Spleen (tissue), 11 donors: ENCODE measurements around the gene PLXNB1. TPM values are rescaled to one million over a fixed set of nuclear protein-coding genes. Genes with fewer than 3 reads are reported as not detected.

Source experiments
- DNase-seq: peaks from one replicate; pipeline ENCODE4 v3.0.0-alpha.2; 2020
- H3K27ac ChIP-seq, 8 donors: fragments of 200-600 bp; sonication (generic) in 7 of 8; 1 replicate in 4 of 8; 2 replicates in 4 of 8; pipeline versions ENCODE4 v1.5.0 to v1.8.0; 2016 to 2021; ENCODE audit warnings: inconsistent platforms in 4 of 8, mild to moderate bottlenecking in 4 of 8, moderate library complexity in 1 of 8
- H3K27me3 ChIP-seq, 7 donors: fragments of 200-600 bp; sonication (generic) in 6 of 7; replicated peaks in 1 of 7; 1 replicate in 4 of 7; 2 replicates in 3 of 7; pipeline versions ENCODE4 v1.5.0 to v1.8.0; 2016 to 2021; ENCODE audit warnings: inconsistent platforms in 3 of 7, mild to moderate bottlenecking in 1 of 7
- H3K36me3 ChIP-seq, 6 donors: fragments of 200-600 bp; sonication (generic) in 5 of 6; 1 replicate in 4 of 6; 2 replicates in 2 of 6; pipeline versions ENCODE4 v1.5.0 to v1.8.0; 2016 to 2021; ENCODE audit warnings: inconsistent platforms in 2 of 6
- H3K4me1 ChIP-seq, 6 donors: fragments of 200-600 bp; sonication (generic) in 5 of 6; 1 replicate in 3 of 6; 2 replicates in 3 of 6; pipeline versions ENCODE4 v1.5.0 to v1.8.0; 2016 to 2021; ENCODE audit warnings: inconsistent platforms in 3 of 6
- H3K4me3 ChIP-seq, 8 donors: fragments of 200-600 bp; sonication (generic) in 7 of 8; 1 replicate in 4 of 8; 2 replicates in 4 of 8; pipeline versions ENCODE4 v1.5.0 to v1.8.0; 2016 to 2021; ENCODE audit warnings: inconsistent platforms in 4 of 8, mild to moderate bottlenecking in 4 of 8, moderate library complexity in 2 of 8
- H3K9me3 ChIP-seq, 8 donors: fragments of 200-600 bp; sonication (generic) in 7 of 8; 1 replicate in 4 of 8; 2 replicates in 4 of 8; pipeline versions ENCODE4 v1.5.0 to v1.8.0; 2016 to 2021; ENCODE audit warnings: inconsistent platforms in 4 of 8
- POLR2A ChIP-seq, 3 donors: fragments of 450-650 bp; IDR thresholded peaks; one replicate each; pipeline ENCODE4 v1.5.1; 2017; ENCODE audit warnings: antibody characterized with exemption in 3 of 3, mild to moderate bottlenecking in 1 of 3
- POLR2AphosphoS5 ChIP-seq, 3 donors: sonication (generic); formaldehyde crosslinking; IDR thresholded peaks; one replicate each; pipeline ENCODE4 v1.5.1; 2017; ENCODE audit warnings: antibody characterized with exemption in 3 of 3
- WGBS, 5 donors: extraction: QIAGEN DNeasy Blood & Tissue Kit in 3 of 5; methylation state at CpG; one replicate each; pipeline versions ENCODE4 v1.1.5 to v1.1.7; 2013 to 2018; 5-methylcytosine and 5-hydroxymethylcytosine counted together
- intact Hi-C: fragments of 100-400 bp; cut with DNase I; formaldehyde crosslinking; loops from one replicate; pipeline ENCODE4 v1.15.0; 2023; ENCODE audit warnings: low total_unique reads
- polyA plus RNA-seq, 3 donors: library from polyadenylated mRNA; stranded (reverse); fragments of 200-250 nt; gene quantifications; one replicate each; pipeline ENCODE4 v1.2.1, GENCODE V29; 2013
- total RNA-seq, 7 donors: library from RNA; depleted of rRNA in 3 of 7; stranded (reverse); fragments of >200 nt in 3 of 7; fragmentation: NEBNext Ultra II Directional in 4 of 7; extraction: Animal tissue kit (Norgen Biotek cat#: 25700) in 4 of 7; gene quantifications; one replicate each; pipeline versions ENCODE4 v1.1.0 to v1.2.1, GENCODE V29; 2016 to 2021
- TF ChIP-seq, protein P1 (sequence below), 11 experiments: fragments of 200-600 bp in 7 of 11; fragments of 450-650 bp in 4 of 11; sonication (generic) in 4 of 11; IDR thresholded peaks in 8 of 11; conservative IDR thresholded peaks in 3 of 11; 1 replicate in 7 of 11; 2 replicates in 4 of 11; pipeline versions ENCODE4 v1.4.0 to v1.8.0; 2016 to 2021; ENCODE audit warnings: antibody characterized with exemption in 11 of 11, inconsistent platforms in 4 of 11, mild to moderate bottlenecking in 1 of 11
- donor health status: healthy with polysubstance abuse.
- donor health status: DM: no; HTN: no; CAD: no; lungs with moderate emphysema.
- donor health status: DM: no; HTN: no; CAD: no.
- donor health status: Bipolar disorder and iron deficiency.
- donor health status: healthy.
- donor health status: DM: no; HTN: no; CAD: no.
- donor health status: DM: yes; HTN: yes; CAD: no.

PLXNB1 gene
- total and polyA plus RNA-seq, 10 donors: 12.3 to 95.9 (median 54.2) TPM

DNA sequence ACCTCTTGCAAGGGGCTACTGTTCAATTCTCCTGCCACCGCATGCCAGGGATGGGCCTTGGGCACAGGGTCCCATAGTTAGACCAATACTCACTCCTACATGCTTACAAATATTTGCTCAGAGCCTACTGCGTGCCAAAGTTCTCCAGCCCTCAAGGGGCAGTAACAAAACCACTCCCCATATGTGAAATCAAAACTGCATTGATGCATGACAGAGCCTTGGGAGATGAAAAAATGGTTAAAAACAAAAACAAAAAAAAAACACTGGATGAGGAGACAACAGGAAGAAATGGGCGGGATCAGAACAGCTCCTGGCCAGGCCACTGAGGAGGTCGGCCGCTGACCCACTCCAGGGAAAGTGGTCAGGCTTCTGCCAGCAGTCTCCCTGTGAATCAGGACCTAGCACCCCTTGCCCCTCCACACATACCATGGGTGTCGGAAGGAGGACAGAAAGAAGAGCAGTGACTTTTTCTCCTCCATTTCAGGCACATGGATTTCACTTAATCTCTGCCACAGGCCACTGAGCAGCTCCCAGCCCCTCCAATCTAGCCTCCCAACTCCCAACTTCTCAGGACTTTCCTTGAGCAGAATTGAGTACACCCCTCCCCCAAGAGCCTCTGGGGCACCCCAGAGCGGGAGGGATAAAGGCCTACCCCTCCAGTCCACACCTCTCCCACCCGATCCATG lies 2.8 kb downstream of the PLXNB1 start:
- WGBS, 5 donors: 61 to 75% (median 73%) methylated on average over 8 of the region's 8 CpGs
- TF ChIP-seq POLR2A (IDR thresholded peaks at IDR 0.05) (no peak), POLR2AphosphoS5 (IDR thresholded peaks at IDR 0.05) (no peak)
- TF ChIP-seq, protein P1, sequence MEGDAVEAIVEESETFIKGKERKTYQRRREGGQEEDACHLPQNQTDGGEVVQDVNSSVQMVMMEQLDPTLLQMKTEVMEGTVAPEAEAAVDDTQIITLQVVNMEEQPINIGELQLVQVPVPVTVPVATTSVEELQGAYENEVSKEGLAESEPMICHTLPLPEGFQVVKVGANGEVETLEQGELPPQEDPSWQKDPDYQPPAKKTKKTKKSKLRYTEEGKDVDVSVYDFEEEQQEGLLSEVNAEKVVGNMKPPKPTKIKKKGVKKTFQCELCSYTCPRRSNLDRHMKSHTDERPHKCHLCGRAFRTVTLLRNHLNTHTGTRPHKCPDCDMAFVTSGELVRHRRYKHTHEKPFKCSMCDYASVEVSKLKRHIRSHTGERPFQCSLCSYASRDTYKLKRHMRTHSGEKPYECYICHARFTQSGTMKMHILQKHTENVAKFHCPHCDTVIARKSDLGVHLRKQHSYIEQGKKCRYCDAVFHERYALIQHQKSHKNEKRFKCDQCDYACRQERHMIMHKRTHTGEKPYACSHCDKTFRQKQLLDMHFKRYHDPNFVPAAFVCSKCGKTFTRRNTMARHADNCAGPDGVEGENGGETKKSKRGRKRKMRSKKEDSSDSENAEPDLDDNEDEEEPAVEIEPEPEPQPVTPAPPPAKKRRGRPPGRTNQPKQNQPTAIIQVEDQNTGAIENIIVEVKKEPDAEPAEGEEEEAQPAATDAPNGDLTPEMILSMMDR (IDR thresholded peaks at IDR 0.05 in 8 of 11, conservative IDR thresholded peaks at IDR 0.05 in 3 of 11): no peak
- H3K9me3 ChIP-seq: no peaks in the 10 kb centered on the region
- peak overlapping the region in 5 of 8 donors; percentile 16 to 83 (median 76) for H3K4me3 ChIP-seq
- peak overlapping the region in 7 of 8 donors; percentile 15 to 89 (median 85) for H3K27ac ChIP-seq
- intact Hi-C loops: no loop called here
- H3K27me3 ChIP-seq: peaks cover 0 to 25% (median 9%) of the 10 kb centered on the region in 7 donors
- peaks cover 8 to 83% (median 43%) of the 10 kb centered on the region in 6 donors for H3K4me1 ChIP-seq
- no peak for DNase-seq
- peaks cover 0 to 18% (median 2%) of the 10 kb centered on the region in 6 donors for H3K36me3 ChIP-seq

DNA sequence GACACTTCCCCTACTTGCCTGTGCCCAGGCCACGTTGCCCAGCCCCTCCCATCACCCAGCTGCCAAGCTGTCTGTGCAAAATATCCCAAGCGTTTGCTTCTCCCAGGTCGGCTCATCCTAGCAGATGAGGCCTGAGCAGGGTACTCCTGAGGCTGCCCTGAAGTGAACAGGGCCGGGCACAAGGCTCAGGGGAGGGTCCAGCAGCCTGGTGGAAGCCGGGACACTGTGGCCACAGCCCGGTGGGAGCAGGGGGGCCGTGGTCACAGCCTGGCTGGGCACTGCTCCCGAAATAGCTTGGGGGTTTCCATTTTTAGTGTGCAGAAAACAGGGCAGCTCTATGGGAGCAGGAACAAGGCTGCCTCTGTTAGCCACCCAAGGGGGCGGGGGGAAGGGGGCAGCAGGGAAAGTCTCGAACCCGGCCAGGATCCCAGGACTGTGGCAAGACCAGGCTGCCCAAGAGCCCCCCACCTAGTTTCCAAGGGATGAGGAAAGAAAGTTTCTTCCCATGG lies 3.4 kb downstream of the PLXNB1 start:
- peak overlapping the region in 1 of 8 donors; percentile 82 for H3K4me3 ChIP-seq
- peaks cover 0 to 25% (median 9%) of the 10 kb centered on the region in 7 donors for H3K27me3 ChIP-seq
- H3K9me3 ChIP-seq: no peaks in the 10 kb centered on the region
- intact Hi-C loops: no loop called here
- no peak for DNase-seq
- peaks cover 0 to 15% (median 0%) of the 10 kb centered on the region in 6 donors for H3K36me3 ChIP-seq
- peaks cover 8 to 77% (median 40%) of the 10 kb centered on the region in 6 donors for H3K4me1 ChIP-seq
- TF ChIP-seq, protein P1 (IDR thresholded peaks at IDR 0.05 in 8 of 11, conservative IDR thresholded peaks at IDR 0.05 in 3 of 11): no peak
- TF ChIP-seq POLR2A (IDR thresholded peaks at IDR 0.05) (no peak), POLR2AphosphoS5 (IDR thresholded peaks at IDR 0.05) (no peak)
- H3K27ac ChIP-seq: peak overlapping the region in 5 of 8 donors; percentile 41 to 89 (median 85)
- 61 to 84% (median 69%) methylated on average over 6 to 11 of the region's 11 CpGs for WGBS, 5 donors

DNA sequence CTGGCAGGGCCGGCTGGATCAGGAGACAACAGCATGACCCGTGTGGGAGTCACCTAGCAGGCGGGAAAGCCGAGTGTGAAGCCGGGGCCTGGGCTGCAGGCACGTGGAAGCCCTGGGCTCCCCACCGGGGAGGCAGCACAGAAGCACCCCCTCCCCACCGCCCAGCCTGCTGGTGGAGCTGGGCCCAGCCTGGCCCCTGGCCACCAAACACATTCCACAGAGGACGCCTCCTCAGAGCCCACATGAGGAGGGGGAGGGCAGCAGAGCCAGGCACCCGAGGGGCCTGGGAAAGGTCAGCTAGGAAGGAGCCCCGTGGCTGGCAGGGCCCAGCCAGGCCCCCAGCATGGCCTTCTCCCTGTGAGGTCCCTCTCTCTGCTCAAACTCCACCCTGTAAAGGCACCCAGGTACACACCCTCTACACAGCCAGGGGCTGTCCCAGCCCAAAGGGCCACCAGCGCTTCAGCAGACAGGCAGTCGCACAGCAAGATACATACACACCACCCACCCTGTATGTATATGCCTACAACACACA lies 4.5 kb downstream of the PLXNB1 start:
- 74 to 84% (median 78%) methylated on average over 7 to 13 of the region's 13 CpGs for WGBS, 5 donors
- Histone ChIP-seq H3K4me1 (peaks cover 8 to 73% (median 39%) of the 10 kb centered on the region in 6 donors), H3K4me3 (no peak overlapping the region), H3K27ac (peak overlapping the region in 2 of 8 donors; percentile 8 to 20), H3K9me3 (no peaks in the 10 kb centered on the region), H3K36me3 (peaks cover 0 to 21% (median 0%) of the 10 kb centered on the region in 6 donors), H3K27me3 (peaks cover 0 to 25% (median 9%) of the 10 kb centered on the region in 7 donors)
- no peak for TF ChIP-seq POLR2AphosphoS5 (IDR thresholded peaks at IDR 0.05)
- TF ChIP-seq POLR2A (IDR thresholded peaks at IDR 0.05): no peak
- TF ChIP-seq, protein P1 (IDR thresholded peaks at IDR 0.05 in 8 of 11, conservative IDR thresholded peaks at IDR 0.05 in 3 of 11): no peak
- no peak for DNase-seq
- intact Hi-C loops: no loop called here
